ENCODE data around the gene RMDN3. TPM values are rescaled to one million over a fixed set of nuclear protein-coding genes. Genes with fewer than 3 reads are reported as not detected.
A peak's percentile ranks its signal among the peaks of the same experiment; 100 is the strongest.

Gene RMDN3
- total and polyA plus RNA-seq, 2 of the 13 experiments (the other 11 are each of a cell fraction or from before 2014, with no cell fraction given) = 16.8 to 19.5 TPM

GRCh38 chr15:40694688-40695468 lies 60.2 kb downstream of the RMDN3 start, which contains the start of gene RAD51 (continued):
- TF ChIP-seq SP1 (IDR thresholded peaks at IDR 0.05) (no peak), SP1 (CRISPR knock-in tag; IDR thresholded peaks at IDR 0.05) (peak; percentile 89), ZNF770 (CRISPR knock-in tag; IDR thresholded peaks at IDR 0.05) (peak; percentile 86), ZNF709 (CRISPR knock-in tag; IDR thresholded peaks at IDR 0.05) (peak; percentile 90; the same call in 1 of the 2 replicates), ZNF232 (CRISPR knock-in tag; IDR thresholded peaks at IDR 0.05; ENCODE audit: borderline replicate concordance) (peak; percentile 29; the same call in 1 of the 2 replicates), PCBP2 (optimal IDR thresholded peaks at IDR 0.05; ENCODE audit: low read depth, low read length, poor library complexity, severe bottlenecking) (no peak), AGO1 (IDR thresholded peaks at IDR 0.05; ENCODE audit: low read depth, low read length, poor library complexity, severe bottlenecking) (peak; percentile 34), ZZZ3 (CRISPR knock-in tag; IDR thresholded peaks at IDR 0.05; ENCODE audit: borderline replicate concordance) (no peak), ZFP36 (IDR thresholded peaks at IDR 0.05; ENCODE audit: borderline replicate concordance, low read depth, low read length, partially characterized antibody) (no peak), PAF1 (CRISPR knock-in tag; IDR thresholded peaks at IDR 0.05) (no peak), IKZF4 (CRISPR knock-in tag; IDR thresholded peaks at IDR 0.05; ENCODE audit: borderline replicate concordance, low read depth, not compliant biosample characterization) (no peak), ZNF451 (CRISPR knock-in tag; IDR thresholded peaks at IDR 0.05) (peak; percentile 50; the same call in 1 of the 2 replicates), TOE1 (CRISPR knock-in tag; IDR thresholded peaks at IDR 0.05) (no peak), SETDB1 (CRISPR knock-in tag; IDR thresholded peaks at IDR 0.05; ENCODE audit: borderline replicate concordance) (no peak), ATRX (CRISPR knock-in tag; IDR thresholded peaks at IDR 0.05; ENCODE audit: borderline replicate concordance) (no peak), ZNF652 (CRISPR knock-in tag; IDR thresholded peaks at IDR 0.05; ENCODE audit: borderline replicate concordance, low read depth) (no peak), SALL1 (CRISPR knock-in tag; IDR thresholded peaks at IDR 0.05) (peak; percentile 74; the same call in 1 of the 2 replicates), ZUFSP (CRISPR knock-in tag; IDR thresholded peaks at IDR 0.05; ENCODE audit: borderline replicate concordance) (no peak), SSRP1 (CRISPR knock-in tag; IDR thresholded peaks at IDR 0.05) (no peak), MXD4 (CRISPR knock-in tag; IDR thresholded peaks at IDR 0.05) (peak; percentile 86), MED8 (CRISPR knock-in tag; IDR thresholded peaks at IDR 0.05; ENCODE audit: insufficient replicate concordance) (no peak), PHF21A (CRISPR knock-in tag; IDR thresholded peaks at IDR 0.05) (no peak), PRDM10 (CRISPR knock-in tag; IDR thresholded peaks at IDR 0.05; ENCODE audit: low read depth) (peak; percentile 44; the same call in 1 of the 2 replicates)

All from HepG2 (cell line).